ENCODE measurements around the gene CEPT1.

CEPT1 gene

GRCh38 chr1:111192074-111192473, 52.1 kb downstream of the CEPT1 start:
- no peak for DNase-seq (ENCODE audit: low read depth in 2 of 2, low spot score in 1 of 2)

GRCh38 chr1:111192658-111193519, 52.9 kb downstream of the CEPT1 start:
- no peak for DNase-seq (ENCODE audit: low read depth in 2 of 2, low spot score in 1 of 2)

DNA sequence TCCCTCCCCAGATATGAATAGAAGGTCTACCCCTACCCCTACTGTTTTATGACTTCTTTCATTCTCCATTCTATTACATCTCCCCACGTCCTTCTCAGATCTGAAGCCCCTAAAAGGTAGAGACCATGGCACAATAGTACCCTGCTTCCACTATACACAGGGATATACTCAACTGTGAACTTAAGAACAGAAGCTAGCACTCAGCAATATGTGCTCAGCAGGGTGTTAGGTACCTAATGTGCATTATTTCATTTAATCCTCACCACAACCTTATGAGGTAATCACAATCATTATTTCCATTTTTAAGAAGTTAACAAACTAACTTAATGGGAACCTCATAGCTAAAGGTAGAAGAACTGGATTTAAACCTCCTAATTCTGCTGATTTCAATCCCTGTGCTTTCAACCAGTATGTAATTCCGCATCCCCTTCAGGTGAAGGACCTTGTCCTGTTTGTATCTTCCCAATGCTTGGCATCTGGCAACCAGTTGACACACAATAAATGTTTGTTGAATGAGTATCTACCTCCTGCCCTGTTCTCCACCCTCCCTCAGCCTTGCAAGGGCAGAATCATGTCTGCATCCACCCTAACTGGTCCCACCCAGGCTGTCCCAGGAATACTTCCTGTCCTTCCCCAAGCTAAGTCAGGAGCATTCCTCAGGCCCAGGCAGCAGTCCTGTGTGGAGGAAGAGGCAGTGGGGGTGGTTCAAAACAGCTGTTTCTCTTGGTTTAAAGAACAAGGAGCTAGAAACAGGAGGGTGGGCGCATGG, 53.9 kb downstream of the CEPT1 start:
- DNase-seq (ENCODE audit: low read depth in 2 of 2, low spot score in 1 of 2), result no peak

DNA sequence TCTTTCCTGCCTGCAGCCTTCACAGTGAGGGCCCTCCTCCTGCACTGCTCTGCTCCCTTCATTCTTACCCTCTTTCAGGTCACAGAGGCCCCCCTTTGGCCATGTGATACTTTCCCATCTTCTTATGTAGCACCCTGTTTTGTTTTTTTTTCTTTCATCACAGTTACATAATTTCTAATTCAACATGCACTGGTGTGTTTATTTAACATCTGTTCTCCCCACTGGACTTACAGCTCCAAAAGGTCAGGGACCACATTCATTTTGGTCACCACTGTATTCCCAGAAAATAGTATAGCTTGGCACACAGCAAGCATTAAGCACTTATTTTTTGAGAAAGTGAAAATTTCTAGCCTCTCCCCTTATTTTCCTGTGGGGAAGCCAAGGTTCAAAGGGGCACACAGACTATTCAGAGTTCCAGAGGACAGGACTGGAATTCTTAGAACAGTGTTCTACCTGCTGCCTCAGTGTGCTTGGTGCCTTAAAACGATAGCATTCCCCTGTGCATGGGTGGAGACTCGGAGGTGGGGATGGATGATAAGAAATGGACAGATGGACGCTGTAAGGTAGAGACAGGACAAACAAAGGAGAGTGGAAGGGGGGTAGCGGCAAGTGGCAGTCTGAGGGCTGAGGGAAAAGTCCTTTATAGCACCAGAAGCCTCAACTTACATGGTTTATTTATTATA, 55.1 kb downstream of the CEPT1 start:
- DNase-seq (ENCODE audit: low read depth in 2 of 2, low spot score in 1 of 2), result no peak

GRCh38 chr1:111196213-111196612, 56.2 kb downstream of the CEPT1 start:
- no peak for DNase-seq (ENCODE audit: low read depth in 2 of 2, low spot score in 1 of 2)

GRCh38 chr1:111197598-111198284, 57.7 kb downstream of the CEPT1 start:
- DNase-seq (ENCODE audit: low read depth in 2 of 2, low spot score in 1 of 2), result peak in 1 of 2 donors; percentile 54

DNA sequence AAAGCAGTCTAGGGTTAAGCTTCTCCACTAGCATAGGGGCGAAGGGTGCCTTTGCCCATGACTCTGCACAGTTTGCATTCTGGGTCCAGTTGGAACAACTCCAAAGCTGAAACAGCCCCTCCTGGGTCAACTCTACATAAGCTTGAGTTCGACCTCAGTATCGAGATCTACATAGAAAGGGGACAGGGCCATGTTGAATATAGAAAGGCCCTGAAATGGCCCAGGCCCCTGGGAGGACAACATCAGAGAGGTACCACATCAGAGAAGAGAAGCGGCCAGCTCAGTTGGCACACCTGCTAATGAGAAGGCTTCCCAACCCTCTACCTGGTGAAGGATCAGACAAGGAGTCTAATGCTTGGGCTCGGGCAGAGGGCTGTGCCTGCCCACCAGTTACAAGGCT, 58.8 kb downstream of the CEPT1 start:
- DNase-seq (ENCODE audit: low read depth in 2 of 2, low spot score in 1 of 2), result no peak

- DNase-seq (ENCODE audit: low read depth in 2 of 2, low spot score in 1 of 2), result no peak
Observed at GRCh38 chr1:111199329-111199728, 59.3 kb downstream of the CEPT1 start.

- DNase-seq (ENCODE audit: low read depth in 2 of 2, low spot score in 1 of 2), result no peak
Observed at GRCh38 chr1:111199881-111200801, 60.1 kb downstream of the CEPT1 start, which contains the start of gene DENND2D. DENND2D (minus strand) TSS chr1:111200646; CDS start chr1:111200459, 187 bp downstream.

DNA sequence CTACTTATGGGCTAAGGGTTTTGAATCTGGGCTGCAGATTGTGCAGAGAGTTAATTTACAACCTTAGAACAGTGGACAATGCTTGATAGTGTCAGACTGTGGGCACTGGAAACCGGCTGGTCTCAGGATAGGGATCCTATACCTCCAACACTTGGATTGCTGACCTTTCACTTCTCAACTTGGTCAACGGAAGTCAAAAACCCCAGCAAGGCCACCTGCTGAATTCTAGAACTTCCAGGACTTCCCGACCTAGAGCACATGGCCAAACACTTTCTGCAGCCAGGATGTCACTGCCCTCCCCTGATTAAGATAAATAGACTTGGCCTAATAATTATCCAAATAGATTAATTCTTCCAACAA, 60.8 kb downstream of the CEPT1 start:
- DNase-seq (ENCODE audit: low read depth in 2 of 2, low spot score in 1 of 2), result no peak

DNA sequence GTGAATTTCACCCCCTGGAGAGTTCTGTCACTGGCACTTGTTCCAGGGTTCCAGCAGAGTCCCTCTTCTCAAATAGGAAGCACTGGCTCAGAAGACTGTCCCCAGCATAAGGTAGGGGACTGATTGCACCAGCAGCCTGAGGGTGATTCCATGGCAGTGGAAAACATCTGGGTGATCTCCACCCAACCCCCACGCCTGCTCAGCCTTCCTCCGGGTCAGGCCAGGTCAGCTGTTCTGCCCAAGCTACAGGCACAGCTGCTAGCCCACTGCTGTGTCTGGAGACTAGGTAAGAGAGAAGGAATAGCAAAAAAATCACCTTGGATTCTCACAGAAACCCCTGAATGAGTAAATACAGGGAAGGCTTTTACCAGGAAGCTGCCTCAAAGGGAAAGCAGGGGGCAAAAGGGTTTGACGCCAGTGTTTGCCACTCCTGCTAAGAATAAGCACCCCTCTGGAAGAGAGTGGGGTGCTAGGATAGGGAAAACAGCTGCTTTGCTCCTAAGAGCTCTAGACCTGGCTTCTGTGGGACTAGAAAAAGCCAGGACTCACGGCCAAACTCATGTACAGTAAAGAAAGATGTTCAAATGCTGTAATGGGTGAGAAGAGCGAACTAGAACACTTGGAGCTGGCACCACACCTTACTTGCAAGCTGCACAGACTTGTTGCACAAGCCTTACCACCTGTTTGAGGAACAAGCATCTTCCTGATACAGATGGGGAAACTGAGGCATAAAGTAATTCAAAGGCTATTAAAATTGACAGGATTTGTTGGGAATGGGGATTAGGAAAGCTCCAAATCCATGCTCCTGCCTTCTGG, 61.5 kb downstream of the CEPT1 start:
- no peak for DNase-seq (ENCODE audit: low read depth in 2 of 2, low spot score in 1 of 2)

GRCh38 chr1:111202366-111202706, 62.3 kb downstream of the CEPT1 start:
- DNase-seq (ENCODE audit: low read depth in 2 of 2, low spot score in 1 of 2), result no peak

GRCh38 chr1:111202707-111203623, 62.9 kb downstream of the CEPT1 start:
- no peak for DNase-seq (ENCODE audit: low read depth in 2 of 2, low spot score in 1 of 2)

DNA sequence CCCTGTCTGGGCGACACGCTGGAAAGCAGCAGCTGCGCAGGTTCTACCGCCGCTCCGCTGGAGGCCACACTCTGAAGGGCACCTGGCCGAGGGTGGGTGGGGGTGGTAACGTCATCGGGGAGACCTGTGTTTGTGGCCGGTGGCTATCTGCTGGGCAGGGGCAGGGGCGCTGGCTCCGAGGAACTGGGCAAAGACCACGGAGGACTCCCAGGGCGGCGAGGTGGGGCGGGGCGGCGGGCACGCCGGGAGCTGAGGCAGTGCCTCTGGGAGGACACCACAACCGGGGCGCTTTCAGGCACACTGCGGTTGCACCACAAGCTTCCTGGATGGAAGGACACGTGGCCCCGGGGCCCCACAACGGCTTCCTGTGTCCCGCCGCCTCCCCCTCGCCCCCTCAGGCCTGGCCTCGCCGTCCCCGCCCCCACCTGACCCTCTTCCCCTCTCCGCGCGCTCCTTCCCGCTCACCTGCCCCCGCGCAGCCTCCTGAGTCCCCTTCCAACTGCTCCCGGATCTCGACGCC, 63.7 kb downstream of the CEPT1 start:
- peak; percentile 72 to 81 for DNase-seq (ENCODE audit: low read depth in 2 of 2, low spot score in 1 of 2)

GRCh38 chr1:111204201-111204982, 64.4 kb downstream of the CEPT1 start:
- peak in 1 of 2 donors; percentile 65 for DNase-seq (ENCODE audit: low read depth in 2 of 2, low spot score in 1 of 2)

GRCh38 chr1:111204983-111205713, 65.1 kb downstream of the CEPT1 start:
- no peak for DNase-seq (ENCODE audit: low read depth in 2 of 2, low spot score in 1 of 2)

- DNase-seq (ENCODE audit: low read depth in 2 of 2, low spot score in 1 of 2), result no peak
Observed at GRCh38 chr1:111205714-111206050, 65.7 kb downstream of the CEPT1 start.
